Measurements from ENCODE around the gene CSMD2.

DNA sequence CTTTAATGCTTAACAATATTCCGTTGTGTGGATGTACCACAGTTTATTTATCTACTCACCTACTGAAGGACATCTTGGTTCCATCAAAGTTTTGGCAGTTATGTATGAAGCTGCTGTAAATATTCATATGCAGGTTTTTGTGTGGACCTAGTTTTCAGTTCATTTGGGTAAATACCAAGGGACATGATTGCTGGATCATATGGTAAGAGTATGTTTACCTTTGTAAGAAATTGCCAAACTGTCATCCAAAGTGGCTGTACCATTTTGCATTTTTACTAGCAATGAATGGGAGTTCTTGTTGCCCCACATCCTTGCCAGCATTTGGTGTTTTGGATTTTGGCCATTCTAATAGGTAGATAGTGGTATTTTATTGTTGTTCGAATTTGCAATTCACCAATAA is 682.6 kb downstream of the CSMD2 start:
- TF ChIP-seq MAFK (IDR thresholded peaks at IDR 0.05; ENCODE audit: low read depth, low read length) (no peak), RFX5 (IDR thresholded peaks at IDR 0.05; ENCODE audit: low read depth, low read length) (no peak), POLR2A (IDR thresholded peaks at IDR 0.05; ENCODE audit: low read depth, low read length) (no peak), MAZ (IDR thresholded peaks at IDR 0.05; ENCODE audit: borderline replicate concordance, low read depth, low read length) (no peak), BHLHE40 (IDR thresholded peaks at IDR 0.05; ENCODE audit: low read depth, low read length) (no peak), SMC3 (IDR thresholded peaks at IDR 0.05; ENCODE audit: low read depth, low read length) (no peak), RAD21 (IDR thresholded peaks at IDR 0.05; ENCODE audit: low read length) (no peak), RCOR1 (IDR thresholded peaks at IDR 0.05; ENCODE audit: insufficient replicate concordance, low read length) (no peak), FOS (IDR thresholded peaks at IDR 0.05; ENCODE audit: low read depth, low read length) (no peak)
- TF ChIP-seq, protein P1, sequence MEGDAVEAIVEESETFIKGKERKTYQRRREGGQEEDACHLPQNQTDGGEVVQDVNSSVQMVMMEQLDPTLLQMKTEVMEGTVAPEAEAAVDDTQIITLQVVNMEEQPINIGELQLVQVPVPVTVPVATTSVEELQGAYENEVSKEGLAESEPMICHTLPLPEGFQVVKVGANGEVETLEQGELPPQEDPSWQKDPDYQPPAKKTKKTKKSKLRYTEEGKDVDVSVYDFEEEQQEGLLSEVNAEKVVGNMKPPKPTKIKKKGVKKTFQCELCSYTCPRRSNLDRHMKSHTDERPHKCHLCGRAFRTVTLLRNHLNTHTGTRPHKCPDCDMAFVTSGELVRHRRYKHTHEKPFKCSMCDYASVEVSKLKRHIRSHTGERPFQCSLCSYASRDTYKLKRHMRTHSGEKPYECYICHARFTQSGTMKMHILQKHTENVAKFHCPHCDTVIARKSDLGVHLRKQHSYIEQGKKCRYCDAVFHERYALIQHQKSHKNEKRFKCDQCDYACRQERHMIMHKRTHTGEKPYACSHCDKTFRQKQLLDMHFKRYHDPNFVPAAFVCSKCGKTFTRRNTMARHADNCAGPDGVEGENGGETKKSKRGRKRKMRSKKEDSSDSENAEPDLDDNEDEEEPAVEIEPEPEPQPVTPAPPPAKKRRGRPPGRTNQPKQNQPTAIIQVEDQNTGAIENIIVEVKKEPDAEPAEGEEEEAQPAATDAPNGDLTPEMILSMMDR (conservative IDR thresholded peaks at IDR 0.05; ENCODE audit: low read depth, low read length): no peak
- TF ChIP-seq, protein P2, sequence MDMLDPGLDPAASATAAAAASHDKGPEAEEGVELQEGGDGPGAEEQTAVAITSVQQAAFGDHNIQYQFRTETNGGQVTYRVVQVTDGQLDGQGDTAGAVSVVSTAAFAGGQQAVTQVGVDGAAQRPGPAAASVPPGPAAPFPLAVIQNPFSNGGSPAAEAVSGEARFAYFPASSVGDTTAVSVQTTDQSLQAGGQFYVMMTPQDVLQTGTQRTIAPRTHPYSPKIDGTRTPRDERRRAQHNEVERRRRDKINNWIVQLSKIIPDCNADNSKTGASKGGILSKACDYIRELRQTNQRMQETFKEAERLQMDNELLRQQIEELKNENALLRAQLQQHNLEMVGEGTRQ (IDR thresholded peaks at IDR 0.05; ENCODE audit: low read depth, low read length): no peak
